Spleen (tissue), 7 donors: ENCODE data around the gene BACH2.

Experiments
- CTCF ChIP-seq, 11 experiments: fragments of 200-600 bp in 7 of 11; fragments of 450-650 bp in 4 of 11; sonication (generic) in 4 of 11; IDR thresholded peaks in 8 of 11; conservative IDR thresholded peaks in 3 of 11; 1 replicate in 7 of 11; 2 replicates in 4 of 11; pipeline versions ENCODE4 v1.4.0 to v1.8.0; 2016 to 2021; ENCODE audit warnings: antibody characterized with exemption in 11 of 11, inconsistent platforms in 4 of 11, mild to moderate bottlenecking in 1 of 11
- POLR2AphosphoS5 ChIP-seq, 3 donors: sonication (generic); formaldehyde crosslinking; IDR thresholded peaks; one replicate each; pipeline ENCODE4 v1.5.1; 2017; ENCODE audit warnings: antibody characterized with exemption in 3 of 3
- donor health status: DM: no; HTN: no; CAD: no; lungs with moderate emphysema.
- donor health status: DM: no; HTN: no; CAD: no.
- donor health status: DM: no; HTN: no; CAD: no.

- no peak for TF ChIP-seq CTCF (IDR thresholded peaks at IDR 0.05 in 8 of 11, conservative IDR thresholded peaks at IDR 0.05 in 3 of 11)
- no peak for TF ChIP-seq POLR2AphosphoS5 (IDR thresholded peaks at IDR 0.05)
Observed at GRCh38 chr6:90278129-90278528, 18.5 kb downstream of the BACH2 start.
